ENCODE measurements around the gene IL2. TPM values are rescaled to one million over a fixed set of nuclear protein-coding genes. Genes with fewer than 3 reads are reported as not detected.

The IL2 gene
- total RNA-seq (not detected in 2 replicates), polyA plus RNA-seq (not detected in 2 replicates), polyA minus RNA-seq (not detected in 2 replicates), Bru-seq, nascent RNA (not detected), BruChase-seq, experiment 1, labeled RNA remaining after a 6-hour chase (not detected), BruChase-seq, experiment 2, labeled RNA remaining after a 2-hour chase (not detected)
- not detected in 2 replicates for polyA plus RNA-seq (2011; cell fraction: cytosol; rRNA removed)
- polyA plus RNA-seq (2011; cell fraction: nucleus; rRNA removed) = not detected in 2 replicates
- polyA plus RNA-seq (2012) = not detected in 2 replicates
- polyA minus RNA-seq (2011; cell fraction: cytosol; rRNA and poly(A)+ RNA removed) = not detected
- polyA minus RNA-seq (2011; cell fraction: nucleus; rRNA and poly(A)+ RNA removed) = not detected in 2 replicates
- long read RNA-seq = 0 reads

GRCh38 chr4:122456231-122457116 is at the start of gene IL2:
TSS of gene IL2 (minus strand) at chr4:122456725. CDS start at chr4:122456440, 285 bp downstream.
- no TSS peak for BruUV-seq (replicated peaks)

More at GRCh38 chr4:122456231-122457116, at the start of gene IL2:
- Histone ChIP-seq H3K4me3 (replicated peaks in 1 of 3; ENCODE audit: insufficient read depth in 1 of 3, low read depth in 1 of 3, low read length in 3 of 3) (no peak within 1 kb of the TSS), H3K4me1 (ENCODE audit: control insufficient read depth, extremely low read depth, insufficient read depth, low read length) (peaks cover 3% of the 10 kb centered on the region), H3K9me3 (replicated peaks; ENCODE audit: control insufficient read depth, insufficient read depth, low read length) (no peaks in the 10 kb centered on the region), H4K20me1 (replicated peaks; ENCODE audit: control insufficient read depth, extremely low read depth, insufficient read depth, low read length) (no peaks in the 10 kb centered on the region), H3K9me1 (replicated peaks; ENCODE audit: control insufficient read depth, extremely low read depth, insufficient read depth, low read length) (no peaks in the 10 kb centered on the region), H3K27me3 (ENCODE audit: control insufficient read depth in 2 of 2, insufficient read depth in 2 of 2, low read length in 2 of 2) (no peaks in the 10 kb centered on the region), H3K79me2 (ENCODE audit: control insufficient read depth, insufficient read depth, low read length) (no peaks in the 10 kb centered on the region), H3K4me2 (ENCODE audit: insufficient read depth, low read length) (no peak within 1 kb of the TSS), H3K36me3 (ENCODE audit: control insufficient read depth in 2 of 2, extremely low read depth in 1 of 2, insufficient read depth in 2 of 2, low read length in 2 of 2) (no peaks in the 10 kb centered on the region), H3K27ac (ENCODE audit: insufficient read depth, low read depth, low read length) (no peak within 1 kb of the TSS), H3K9ac (replicated peaks; ENCODE audit: extremely low read depth, insufficient read depth, low read length) (no peak within 1 kb of the TSS), H2AFZ (ENCODE audit: low read depth, low read length) (no peak within 1 kb of the TSS)
- dilution Hi-C loops (cut with MboI; ENCODE audit: extremely low pct_ligation_motif_present, low sequenced_read_pairs) (no loop called here), intact Hi-C loops (cut with micrococcal nuclease) (loop anchor here (10.0 kb wide), 1 partner anchor 118 kb away; no protein-coding TSS in a partner anchor)
- TF ChIP-seq GATA2 (IDR thresholded peaks at IDR 0.05; ENCODE audit: insufficient read depth, insufficient read length, low read depth, low read length) (no peak), CTCF (IDR thresholded peaks at IDR 0.05; ENCODE audit: extremely low read depth in 1 of 2, insufficient read depth in 1 of 2, low read depth in 1 of 2, low read length in 2 of 2) (no peak), MAX (IDR thresholded peaks at IDR 0.05; ENCODE audit: insufficient read depth, insufficient read length) (no peak), JUN (IDR thresholded peaks at IDR 0.05; ENCODE audit: borderline replicate concordance, insufficient read depth, insufficient read length, low read depth) (no peak), EZH2 (IDR thresholded peaks at IDR 0.05; ENCODE audit: borderline replicate concordance, low read depth, low read length, severe bottlenecking) (no peak), POLR2A (IDR thresholded peaks at IDR 0.05; ENCODE audit: low read depth, low read length) (no peak), FOS (IDR thresholded peaks at IDR 0.05; ENCODE audit: borderline replicate concordance, insufficient read depth, low read length) (no peak), MYC (IDR thresholded peaks at IDR 0.05; ENCODE audit: low read depth, low read length) (no peak), POLR2AphosphoS5 (IDR thresholded peaks at IDR 0.05; ENCODE audit: insufficient read depth, low read depth, low read length) (no peak)
- POLR2A ChIA-PET = no interaction called here
- FAIRE-seq = no peak
- CTCF ChIA-PET = interaction anchor here (0.8 to 1.2 kb wide), 2 partner anchors 8 to 533 kb away, joined by 3 read pairs; no protein-coding TSS in a partner anchor
- DNase-seq (ENCODE audit: low read depth, low spot score) = no peak
